HepG2 (cell line): ENCODE data around the gene SPN. TPM values are rescaled to one million over a fixed set of nuclear protein-coding genes. Genes with fewer than 3 reads are reported as not detected.

Source experiments
- BRCA1 ChIP-seq: sonication (generic); formaldehyde crosslinking; IDR thresholded peaks from 2 replicates; pipeline ENCODE4 v1.4.0; 2020; ENCODE audit warnings: missing genetic modification reagents
- DNMT1 ChIP-seq: sonication (generic); formaldehyde crosslinking; IDR thresholded peaks from 2 replicates; pipeline ENCODE4 v1.5.1; 2020; ENCODE audit warnings: mild to moderate bottlenecking, missing genetic modification reagents
- FIP1L1 ChIP-seq: fragments of 200-400 bp; formaldehyde crosslinking; IDR thresholded peaks from 2 replicates; pipeline ENCODE4 v1.6.1; 2018; ENCODE audit warnings: low read depth, mild to moderate bottlenecking, low read length, moderate library complexity, borderline replicate concordance; ENCODE audit not compliant: insufficient read depth
- FOXK1 ChIP-seq: sonication (generic); formaldehyde crosslinking; IDR thresholded peaks from 2 replicates; pipeline ENCODE4 v1.4.0; 2020; ENCODE audit warnings: low read depth, missing genetic modification reagents, borderline replicate concordance
- GTF3A ChIP-seq: sonication (generic); formaldehyde crosslinking; conservative IDR thresholded peaks from 2 replicates; pipeline ENCODE4 v1.4.0; 2020; ENCODE audit warnings: mild to moderate bottlenecking, missing genetic modification reagents
- KMT2B ChIP-seq: IDR thresholded peaks from 2 replicates; pipeline ENCODE4 v1.6.1; 2016; ENCODE audit warnings: missing genetic modification reagents, missing compliant biosample characterization
- NFE2 ChIP-seq: sonication (generic); formaldehyde crosslinking; IDR thresholded peaks from 2 replicates; pipeline ENCODE4 v1.4.0; 2020; ENCODE audit warnings: missing genetic modification reagents
- NFE2L1 ChIP-seq: sonication (generic); formaldehyde crosslinking; IDR thresholded peaks from 2 replicates; pipeline ENCODE4 v1.4.0; 2020; ENCODE audit warnings: missing genetic modification reagents, mild to moderate bottlenecking, borderline replicate concordance
- NFKB2 ChIP-seq: sonication (generic); formaldehyde crosslinking; IDR thresholded peaks from 2 replicates; pipeline ENCODE4 v1.4.0; 2020; ENCODE audit warnings: missing genetic modification reagents, borderline replicate concordance
- RAD21 ChIP-seq: fragments of 450-650 bp; formaldehyde crosslinking; IDR thresholded peaks from 2 replicates; pipeline ENCODE4 v1.5.0; 2020; ENCODE audit warnings: mild to moderate bottlenecking
- RARG ChIP-seq: sonication (generic); formaldehyde crosslinking; IDR thresholded peaks from 2 replicates; pipeline ENCODE4 v1.4.0; 2020; ENCODE audit warnings: low read depth, mild to moderate bottlenecking, missing genetic modification reagents
- RCOR2 ChIP-seq: IDR thresholded peaks from 2 replicates; pipeline ENCODE4 v1.6.1; 2016; ENCODE audit warnings: missing biosample characterization, missing genetic modification reagents
- SAP130 ChIP-seq: IDR thresholded peaks from 2 replicates; pipeline ENCODE4 v1.6.1; 2016; ENCODE audit warnings: low read depth
- SIN3B ChIP-seq: fragments of 150-350 bp; IDR thresholded peaks from 2 replicates; pipeline ENCODE4 v1.6.1; 2014; ENCODE audit warnings: low read length
- SP140L ChIP-seq: sonication (generic); formaldehyde crosslinking; IDR thresholded peaks from 2 replicates; pipeline ENCODE4 v1.4.0; 2020; ENCODE audit warnings: missing genetic modification reagents, borderline replicate concordance
- SP4 ChIP-seq: sonication (generic); formaldehyde crosslinking; IDR thresholded peaks from 2 replicates; pipeline ENCODE4 v1.8.1; 2023; ENCODE audit warnings: mild to moderate bottlenecking, missing genetic modification reagents
- ZBTB20 ChIP-seq: sonication (generic); formaldehyde crosslinking; IDR thresholded peaks from 2 replicates; pipeline ENCODE4 v1.8.1; 2023; ENCODE audit warnings: missing genetic modification reagents, low read depth, mild to moderate bottlenecking, borderline replicate concordance
- ZBTB44 ChIP-seq: sonication (generic); formaldehyde crosslinking; IDR thresholded peaks from 2 replicates; pipeline ENCODE4 v1.4.0; 2020; ENCODE audit warnings: missing genetic modification reagents
- ZNF205 ChIP-seq: IDR thresholded peaks from 2 replicates; pipeline ENCODE4 v1.6.1; 2018; ENCODE audit warnings: missing biosample characterization, missing genetic modification reagents
- ZNF235 ChIP-seq: sonication (generic); formaldehyde crosslinking; IDR thresholded peaks from 2 replicates; pipeline ENCODE4 v1.8.1; 2023; ENCODE audit warnings: mild to moderate bottlenecking, missing genetic modification reagents, borderline replicate concordance
- ZNF331 ChIP-seq: sonication (generic); formaldehyde crosslinking; IDR thresholded peaks from 2 replicates; pipeline ENCODE4 v1.4.0; 2020; ENCODE audit warnings: missing genetic modification reagents
- ZNF362 ChIP-seq: sonication (generic); formaldehyde crosslinking; IDR thresholded peaks from 2 replicates; pipeline ENCODE4 v1.4.0; 2020; ENCODE audit warnings: missing genetic modification reagents, mild to moderate bottlenecking, borderline replicate concordance
- ZNF451 ChIP-seq: sonication (generic); formaldehyde crosslinking; IDR thresholded peaks from 2 replicates; pipeline ENCODE4 v1.5.0; 2020; ENCODE audit warnings: mild to moderate bottlenecking, missing genetic modification reagents
- ZNF574 ChIP-seq: sonication (generic); formaldehyde crosslinking; IDR thresholded peaks from 2 replicates; pipeline ENCODE4 v1.4.0; 2020; ENCODE audit warnings: missing genetic modification reagents
- ZNF839 ChIP-seq: sonication (generic); formaldehyde crosslinking; IDR thresholded peaks from 2 replicates; pipeline ENCODE4 v1.4.0; 2020; ENCODE audit warnings: missing genetic modification reagents, mild to moderate bottlenecking, borderline replicate concordance
- ZNF883 ChIP-seq: sonication (generic); formaldehyde crosslinking; IDR thresholded peaks from 2 replicates; pipeline ENCODE4 v1.5.1; 2020; ENCODE audit warnings: mild to moderate bottlenecking, missing genetic modification reagents; ENCODE audit errors: not compliant biosample characterization
- ZSCAN21 ChIP-seq: sonication (generic); formaldehyde crosslinking; IDR thresholded peaks from 2 replicates; pipeline ENCODE4 v1.8.0; 2022; ENCODE audit warnings: mild to moderate bottlenecking, missing genetic modification reagents, moderate library complexity, borderline replicate concordance
- polyA plus RNA-seq, 8 experiments: library from polyadenylated mRNA; depleted of rRNA in 3 of 8; stranded (reverse) in 7 of 8; unstranded in 1 of 8; fragments of >200 nt; fragmentation: Illumina TruSeq in 4 of 8; extraction: Trizol in 4 of 8; gene quantifications; 2 replicates each; pipeline versions ENCODE4 v1.2.1 to v1.2.3, GENCODE V29; 2011 to 2016; ENCODE audit warnings: low read depth in 4 of 8, missing spikeins in 1 of 8, mixed read lengths in 1 of 8; ENCODE audit not compliant: insufficient read depth in 1 of 8
- total RNA-seq, 5 experiments: library from RNA; depleted of rRNA; stranded (reverse); fragments of >200 nt; fragmentation: Illumina TruSeq; extraction: Trizol; gene quantifications; 2 replicates each; pipeline ENCODE4 v1.2.3, GENCODE V29; 2016; ENCODE audit warnings: low read depth in 1 of 5

The SPN gene
- total and polyA plus RNA-seq, 2 of the 13 experiments (the other 11 are each of a cell fraction or from before 2014, with no cell fraction given), result 0.22 to 1.6 TPM

- TF ChIP-seq ZNF205 (CRISPR knock-in tag) (no peak), RAD21 (CRISPR knock-in tag) (peak; percentile 44; the same call in 1 of the 2 replicates), ZNF574 (no peak), NFE2 (no peak), GTF3A (CRISPR knock-in tag) (no peak), NFE2L1 (CRISPR knock-in tag) (no peak), ZBTB44 (no peak), FOXK1 (CRISPR knock-in tag) (no peak; the same call in 1 of the 2 replicates), SAP130 (CRISPR knock-in tag) (0 out of 2 replicates have a peak, but pooled peaks have one; percentile 22), RCOR2 (no peak), ZBTB20 (CRISPR knock-in tag) (0 out of 2 replicates have a peak, but pooled peaks have one; percentile 3), SP4 (peak; percentile 56; the same call in 1 of the 2 replicates), SP140L (CRISPR knock-in tag) (no peak), FIP1L1 (no peak), ZNF235 (no peak), NFKB2 (CRISPR knock-in tag) (no peak), RARG (CRISPR knock-in tag) (no peak), ZSCAN21 (CRISPR knock-in tag) (no peak), ZNF883 (CRISPR knock-in tag) (peak; percentile 16), KMT2B (CRISPR knock-in tag) (no peak), ZNF362 (CRISPR knock-in tag) (no peak), SIN3B (no peak), ZNF451 (CRISPR knock-in tag) (no peak; the same call in 1 of the 2 replicates), ZNF839 (CRISPR knock-in tag) (no peak; the same call in 1 of the 2 replicates), BRCA1 (no peak), DNMT1 (no peak), ZNF331 (CRISPR knock-in tag) (no peak)
Observed at GRCh38 chr16:29678691-29679267, 15.7 kb downstream of the SPN start, which contains the start of gene QPRT (continued).
